ENCODE measurements around the gene SRXN1. TPM values are rescaled to one million over a fixed set of nuclear protein-coding genes. Genes with fewer than 3 reads are reported as not detected.
"Not testable (repeated sequence)": the region's sequence is repeated elsewhere in the genome, so short reads cannot be mapped to it uniquely, and the experiment has no call there.

SRXN1 gene
- polyA plus RNA-seq (2013, experiment 1 of 2) = 12.6 TPM
- 10.7 TPM for polyA plus RNA-seq (2013, experiment 2 of 2)

DNA sequence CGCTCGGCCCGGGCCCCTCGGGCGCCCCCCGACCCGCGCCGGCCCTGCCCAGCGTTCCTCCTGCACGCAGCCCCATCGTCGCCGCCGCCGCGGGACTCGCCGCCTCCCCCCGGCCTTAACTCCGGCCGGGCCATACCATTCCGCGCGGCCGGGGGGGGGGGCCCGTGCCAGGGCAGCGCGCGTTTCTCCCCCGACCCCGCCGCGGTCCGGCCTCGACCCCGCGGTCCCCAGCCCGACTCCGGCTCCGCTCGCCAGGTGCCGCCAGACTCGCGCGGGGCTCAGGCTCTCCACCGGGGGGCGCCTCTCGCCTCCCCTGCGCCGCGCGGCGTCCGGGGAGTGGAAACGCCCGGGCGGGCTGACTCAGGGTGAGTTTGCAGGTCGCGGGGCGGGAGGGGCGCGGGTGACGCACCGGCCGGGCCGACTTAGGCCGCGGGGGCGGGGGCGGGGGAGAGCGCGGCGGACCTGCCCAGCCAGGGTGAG lies at the start of gene SRXN1:
TSS of gene SRXN1 (minus strand) at position 91 of the 480 bp plus-strand sequence. CDS start at position 76, 15 bp downstream.
- H3K9me3 ChIP-seq (ENCODE audit: control insufficient read depth, low read length) = no peaks in the 10 kb centered on the region
- H3K36me3 ChIP-seq (ENCODE audit: control insufficient read depth, insufficient read depth, low read length) = peaks cover 23% of the 10 kb centered on the region
- 0% methylated on average over 18 to 60 of the region's 74 CpGs for WGBS, 2 experiments (ENCODE audit: insufficient coverage in 2 of 2)
- peaks cover 16% of the 10 kb centered on the region for H3K4me1 ChIP-seq (ENCODE audit: control insufficient read depth, insufficient read depth, low read length, poor library complexity, severe bottlenecking)
- H3K27ac ChIP-seq (ENCODE audit: low read depth, low read length, severe bottlenecking) = peak within 1 kb of the TSS; percentile 85
- peak within 1 kb of the TSS; percentile 54 for H3K4me3 ChIP-seq (ENCODE audit: extremely low read depth, insufficient read depth, low read length, poor library complexity, severe bottlenecking)

DNA sequence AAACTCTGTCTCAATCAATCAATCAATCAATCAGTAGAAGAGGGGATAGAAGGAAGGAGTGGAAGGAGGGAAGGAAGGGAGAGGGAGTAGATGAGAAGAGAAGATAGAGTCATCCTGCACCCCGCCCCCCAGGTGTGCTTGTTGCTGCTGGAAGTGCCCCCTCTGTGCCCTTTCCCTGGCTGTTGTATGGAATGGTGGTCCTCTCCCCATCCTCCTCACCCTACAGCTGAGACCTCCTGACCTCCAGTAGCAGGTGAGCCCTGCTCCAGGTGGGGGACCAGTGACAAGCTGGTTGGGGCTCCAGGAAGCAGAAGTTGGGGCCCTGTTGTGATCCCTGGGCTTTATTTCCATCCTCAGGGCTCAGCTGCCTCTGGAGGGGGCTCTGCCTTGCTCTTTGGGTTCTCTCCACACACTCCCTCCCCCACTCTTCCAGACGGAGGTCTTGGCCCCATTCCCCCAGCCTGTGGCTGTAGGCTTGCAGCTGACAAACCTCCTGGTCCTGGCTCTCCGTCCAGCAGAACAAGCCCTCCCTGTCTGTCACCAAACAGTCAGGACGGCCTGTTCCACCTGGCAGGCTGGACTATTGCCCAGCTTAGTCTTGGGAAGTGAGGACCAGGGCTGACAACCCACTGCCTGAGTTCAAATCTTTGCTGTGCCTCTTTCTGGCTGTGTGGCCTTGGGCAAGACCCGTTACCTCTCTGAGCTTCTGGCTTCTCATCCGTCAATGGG lies 48.6 kb upstream of the SRXN1 start:
- Histone ChIP-seq H3K36me3 (ENCODE audit: control insufficient read depth, insufficient read depth, low read length) (no peaks in the 10 kb centered on the region), H3K27ac (ENCODE audit: low read depth, low read length, severe bottlenecking) (no peak overlapping the region), H3K4me3 (ENCODE audit: extremely low read depth, insufficient read depth, low read length, poor library complexity, severe bottlenecking) (no peak overlapping the region), H3K4me1 (ENCODE audit: control insufficient read depth, insufficient read depth, low read length, poor library complexity, severe bottlenecking) (no peaks in the 10 kb centered on the region), H3K9me3 (ENCODE audit: control insufficient read depth, low read length) (no peaks in the 10 kb centered on the region)
- 93 to 96% methylated on average over 5 to 6 of the region's 6 CpGs for WGBS, 2 experiments (ENCODE audit: insufficient coverage in 2 of 2)

DNA sequence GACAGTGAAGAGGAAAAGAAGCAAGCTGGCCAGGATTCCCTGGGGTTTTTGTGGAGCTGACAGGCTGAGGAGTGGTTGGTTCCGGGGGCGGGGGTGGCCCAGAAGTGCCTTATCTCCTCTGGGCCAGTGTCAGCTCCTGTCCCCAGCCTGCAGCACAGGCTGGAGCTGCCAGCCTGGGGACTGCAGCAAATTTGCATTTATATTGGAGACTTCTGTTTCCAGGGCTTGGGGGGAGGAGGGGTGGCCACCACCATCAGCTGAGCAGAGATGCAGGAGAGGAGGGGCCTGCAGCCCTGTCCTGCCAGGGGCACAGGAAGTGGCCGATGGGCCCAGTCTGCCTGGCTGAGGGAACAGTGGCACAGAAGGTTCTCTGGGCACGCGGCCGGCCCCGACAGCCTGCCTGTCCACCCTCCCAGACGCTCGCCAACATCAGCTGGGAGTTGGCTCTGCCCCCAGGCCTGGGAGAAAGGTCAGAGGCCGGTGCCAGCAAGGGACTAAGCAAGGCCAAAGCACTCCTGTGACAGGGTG lies 46.9 kb upstream of the SRXN1 start:
- Histone ChIP-seq H3K9me3 (ENCODE audit: control insufficient read depth, low read length) (no peaks in the 10 kb centered on the region), H3K4me3 (ENCODE audit: extremely low read depth, insufficient read depth, low read length, poor library complexity, severe bottlenecking) (no peak overlapping the region), H3K36me3 (ENCODE audit: control insufficient read depth, insufficient read depth, low read length) (no peaks in the 10 kb centered on the region), H3K4me1 (ENCODE audit: control insufficient read depth, insufficient read depth, low read length, poor library complexity, severe bottlenecking) (no peaks in the 10 kb centered on the region), H3K27ac (ENCODE audit: low read depth, low read length, severe bottlenecking) (peak overlapping the region; percentile 10)
- 34 to 51% methylated on average over 10 of the region's 10 CpGs for WGBS, 2 experiments (ENCODE audit: insufficient coverage in 2 of 2)

DNA sequence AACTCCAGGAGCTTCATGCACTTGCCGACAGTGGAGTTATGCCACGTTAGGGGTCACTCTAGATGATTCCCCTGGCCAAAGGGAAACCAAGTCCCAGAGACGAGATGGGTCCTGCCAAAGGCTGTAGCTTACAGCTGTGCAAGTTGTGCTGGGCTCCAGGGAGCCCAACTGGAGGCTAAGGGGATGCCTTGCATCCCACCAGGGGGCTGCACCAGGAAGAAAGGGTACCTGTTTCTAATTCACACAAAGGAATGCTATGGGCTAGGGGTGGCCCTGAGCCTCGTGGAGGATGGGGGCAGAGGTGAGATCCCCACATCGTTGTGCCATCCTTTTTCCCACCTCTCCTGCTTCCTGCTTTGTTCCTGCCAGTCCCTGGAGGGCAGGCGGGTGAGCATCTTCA lies 46.3 kb upstream of the SRXN1 start:
- Histone ChIP-seq H3K27ac (ENCODE audit: low read depth, low read length, severe bottlenecking) (no peak overlapping the region), H3K4me3 (ENCODE audit: extremely low read depth, insufficient read depth, low read length, poor library complexity, severe bottlenecking) (no peak overlapping the region), H3K36me3 (ENCODE audit: control insufficient read depth, insufficient read depth, low read length) (no peaks in the 10 kb centered on the region), H3K4me1 (ENCODE audit: control insufficient read depth, insufficient read depth, low read length, poor library complexity, severe bottlenecking) (no peaks in the 10 kb centered on the region), H3K9me3 (ENCODE audit: control insufficient read depth, low read length) (no peaks in the 10 kb centered on the region)
- 80 to 86% methylated on average over 3 to 4 of the region's 6 CpGs for WGBS, 2 experiments (ENCODE audit: insufficient coverage in 2 of 2)

DNA sequence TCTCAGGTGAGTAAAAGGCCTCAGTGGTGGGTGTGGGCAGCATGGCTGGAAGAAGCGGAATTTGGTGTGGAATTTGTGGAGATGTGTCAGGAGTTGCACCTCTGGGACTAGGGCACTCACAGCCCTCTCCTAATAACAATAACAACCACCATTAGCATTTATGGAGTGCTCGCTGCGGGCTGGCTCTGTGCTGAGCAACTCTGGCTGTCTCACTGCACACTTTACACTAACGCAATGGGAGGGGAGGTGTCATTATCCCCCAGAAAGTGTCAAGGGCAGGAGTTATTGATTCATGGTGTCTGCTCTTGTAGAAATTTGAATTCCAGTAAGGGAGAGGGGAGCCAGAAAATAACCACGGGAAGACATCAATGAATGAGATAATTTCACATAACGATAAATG lies 45.3 kb upstream of the SRXN1 start:
- no peaks in the 10 kb centered on the region for H3K36me3 ChIP-seq (ENCODE audit: control insufficient read depth, insufficient read depth, low read length)
- H3K27ac ChIP-seq (ENCODE audit: low read depth, low read length, severe bottlenecking) = no peak overlapping the region
- H3K4me1 ChIP-seq (ENCODE audit: control insufficient read depth, insufficient read depth, low read length, poor library complexity, severe bottlenecking) = no peaks in the 10 kb centered on the region
- H3K9me3 ChIP-seq (ENCODE audit: control insufficient read depth, low read length) = no peaks in the 10 kb centered on the region
- H3K4me3 ChIP-seq (ENCODE audit: extremely low read depth, insufficient read depth, low read length, poor library complexity, severe bottlenecking) = no peak overlapping the region
- 92 to 95% methylated on average over 2 to 4 of the region's 6 CpGs for WGBS, 2 experiments (ENCODE audit: insufficient coverage in 2 of 2)

DNA sequence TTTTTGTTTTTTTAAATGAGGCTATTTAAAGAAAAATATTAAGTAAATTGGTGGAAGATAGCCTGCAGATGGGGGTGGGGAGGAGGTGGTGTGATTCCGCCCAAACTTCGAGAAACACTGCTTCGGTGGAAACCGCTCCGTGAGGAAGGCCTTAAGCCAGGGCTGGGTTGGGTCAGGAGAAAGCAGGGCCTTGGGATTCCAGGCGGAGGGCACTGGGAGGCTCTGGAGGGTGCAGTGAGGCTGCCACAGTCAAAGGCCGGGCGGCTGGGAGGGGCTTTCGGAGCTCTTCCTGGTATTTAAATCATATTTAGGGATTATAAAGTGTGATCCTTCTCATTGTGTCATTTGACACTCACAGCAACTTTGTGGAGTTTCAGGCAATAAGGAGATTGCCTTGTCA lies 44.8 kb upstream of the SRXN1 start:
- H3K9me3 ChIP-seq (ENCODE audit: control insufficient read depth, low read length) = no peaks in the 10 kb centered on the region
- no peaks in the 10 kb centered on the region for H3K36me3 ChIP-seq (ENCODE audit: control insufficient read depth, insufficient read depth, low read length)
- no peak overlapping the region for H3K27ac ChIP-seq (ENCODE audit: low read depth, low read length, severe bottlenecking)
- 77 to 85% methylated on average over 5 to 7 of the region's 9 CpGs for WGBS, 2 experiments (ENCODE audit: insufficient coverage in 2 of 2)
- H3K4me1 ChIP-seq (ENCODE audit: control insufficient read depth, insufficient read depth, low read length, poor library complexity, severe bottlenecking) = no peaks in the 10 kb centered on the region
- no peak overlapping the region for H3K4me3 ChIP-seq (ENCODE audit: extremely low read depth, insufficient read depth, low read length, poor library complexity, severe bottlenecking)

DNA sequence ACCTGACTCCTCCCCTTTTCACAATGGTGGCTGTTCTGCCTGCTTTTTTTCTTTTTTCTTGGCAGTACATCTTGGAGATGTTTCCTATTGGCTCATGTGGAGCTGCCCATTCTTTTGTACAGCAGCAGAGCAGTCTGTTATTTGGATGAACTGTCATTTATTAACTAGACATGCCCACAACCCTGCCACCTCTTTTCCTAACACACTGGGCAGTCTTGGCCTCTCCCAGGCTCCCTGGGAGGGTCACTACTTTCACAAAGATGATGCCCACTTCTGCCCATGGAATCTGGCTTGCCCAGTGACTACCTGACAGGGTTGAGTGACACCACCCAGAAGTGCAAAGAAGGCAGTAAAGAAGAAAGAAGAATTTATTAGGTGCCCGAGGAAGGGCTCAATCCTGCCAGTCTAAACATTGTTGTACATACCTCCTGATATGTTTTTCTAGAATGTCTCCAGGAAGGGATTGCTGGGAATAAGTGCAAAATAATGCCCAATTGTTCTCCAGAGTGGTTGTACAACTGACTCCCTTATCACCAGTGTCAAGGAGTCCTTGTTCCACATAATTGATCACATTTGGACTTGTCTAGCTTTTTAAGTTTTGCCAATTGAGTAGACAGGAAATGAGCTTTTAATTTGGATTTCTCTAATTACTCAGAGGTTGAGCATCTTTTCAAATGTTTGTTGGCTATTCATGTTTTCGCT lies 42.3 kb upstream of the SRXN1 start:
- no peak overlapping the region for H3K27ac ChIP-seq (ENCODE audit: low read depth, low read length, severe bottlenecking)
- H3K4me1 ChIP-seq (ENCODE audit: control insufficient read depth, insufficient read depth, low read length, poor library complexity, severe bottlenecking) = no peaks in the 10 kb centered on the region
- no peaks in the 10 kb centered on the region for H3K9me3 ChIP-seq (ENCODE audit: control insufficient read depth, low read length)
- 60 to 65% methylated on average over 1 to 2 of the region's 2 CpGs for WGBS, 2 experiments (ENCODE audit: insufficient coverage in 2 of 2)
- no peaks in the 10 kb centered on the region for H3K36me3 ChIP-seq (ENCODE audit: control insufficient read depth, insufficient read depth, low read length)
- no peak overlapping the region for H3K4me3 ChIP-seq (ENCODE audit: extremely low read depth, insufficient read depth, low read length, poor library complexity, severe bottlenecking)

DNA sequence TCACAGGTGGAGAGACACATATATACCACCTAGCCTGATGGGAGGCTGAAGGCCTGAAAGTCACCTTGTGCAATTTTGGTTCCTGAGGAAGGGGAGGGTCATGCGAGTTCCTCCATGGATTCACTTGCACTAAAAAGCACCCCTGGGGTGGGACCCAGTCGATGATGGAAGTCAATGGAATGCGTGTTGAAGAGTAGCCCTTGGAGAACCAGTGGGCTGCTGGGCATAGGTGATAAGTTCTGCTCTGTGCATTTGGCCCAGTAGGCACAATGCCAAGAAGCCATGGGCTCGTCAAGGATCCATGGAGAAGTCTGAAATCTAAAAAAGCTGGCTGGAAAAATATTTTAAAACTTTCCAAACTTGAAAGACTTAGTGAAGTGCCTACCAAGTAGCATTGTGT lies 41.5 kb upstream of the SRXN1 start:
- WGBS, 2 experiments (ENCODE audit: insufficient coverage in 2 of 2) = 40 to 69% methylated on average over 2 to 3 of the region's 4 CpGs
- Histone ChIP-seq H3K4me3 (ENCODE audit: extremely low read depth, insufficient read depth, low read length, poor library complexity, severe bottlenecking) (no peak overlapping the region), H3K36me3 (ENCODE audit: control insufficient read depth, insufficient read depth, low read length) (no peaks in the 10 kb centered on the region), H3K9me3 (ENCODE audit: control insufficient read depth, low read length) (no peaks in the 10 kb centered on the region), H3K27ac (ENCODE audit: low read depth, low read length, severe bottlenecking) (no peak overlapping the region), H3K4me1 (ENCODE audit: control insufficient read depth, insufficient read depth, low read length, poor library complexity, severe bottlenecking) (no peaks in the 10 kb centered on the region)

DNA sequence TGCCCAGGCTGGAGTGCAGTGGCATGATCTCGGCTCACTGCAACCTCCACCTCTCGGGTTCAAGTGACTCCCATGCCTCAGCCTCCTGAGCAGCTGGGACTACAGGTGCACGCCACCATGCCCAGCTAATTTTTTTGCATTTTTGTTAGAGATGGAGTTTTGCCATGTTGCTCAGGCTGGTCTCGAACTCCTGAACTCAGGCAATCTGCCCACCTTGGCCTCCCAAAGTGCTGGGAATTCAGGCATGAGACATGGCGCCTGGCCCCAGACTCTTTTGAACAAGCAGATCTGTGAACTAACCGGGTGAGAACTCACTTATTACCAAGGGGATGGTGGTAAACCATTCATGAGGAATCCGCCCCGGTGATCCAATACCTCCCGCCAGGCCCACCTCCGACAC lies 40.8 kb upstream of the SRXN1 start:
- WGBS, 2 experiments (ENCODE audit: insufficient coverage in 2 of 2) = 86 to 94% methylated on average over 9 to 10 of the region's 10 CpGs
- H3K27ac ChIP-seq (ENCODE audit: low read depth, low read length, severe bottlenecking); H3K36me3 ChIP-seq (ENCODE audit: control insufficient read depth, insufficient read depth, low read length); H3K4me3 ChIP-seq (ENCODE audit: extremely low read depth, insufficient read depth, low read length, poor library complexity, severe bottlenecking); H3K4me1 ChIP-seq (ENCODE audit: control insufficient read depth, insufficient read depth, low read length, poor library complexity, severe bottlenecking); H3K9me3 ChIP-seq (ENCODE audit: control insufficient read depth, low read length): not testable (repeated sequence)

DNA sequence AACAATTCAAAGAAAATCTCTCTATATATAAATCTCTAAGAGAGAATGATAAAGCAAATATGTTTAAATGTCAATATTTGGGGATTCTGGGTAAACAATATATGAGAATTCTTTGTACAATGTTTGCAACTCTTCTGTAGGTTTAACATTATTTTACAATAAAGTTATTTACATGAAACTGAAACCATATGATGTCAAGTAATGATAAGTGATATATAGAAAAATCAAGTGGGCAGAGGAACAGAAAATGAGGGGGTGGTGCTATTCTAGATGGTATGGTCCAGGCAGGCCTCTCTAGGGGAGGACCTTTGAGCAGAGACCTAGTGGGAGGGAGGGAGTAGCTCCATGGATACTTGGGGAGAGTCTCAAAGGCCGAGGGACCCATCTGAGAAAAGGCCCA lies 39.0 kb upstream of the SRXN1 start:
- H3K36me3 ChIP-seq (ENCODE audit: control insufficient read depth, insufficient read depth, low read length) = no peaks in the 10 kb centered on the region
- H3K9me3 ChIP-seq (ENCODE audit: control insufficient read depth, low read length) = no peaks in the 10 kb centered on the region
- 80% methylated on average over 1 of the region's 1 CpG; no CpG with 5 or more reads in 1 of the 2 experiments for WGBS, 2 experiments (ENCODE audit: insufficient coverage in 2 of 2)
- no peaks in the 10 kb centered on the region for H3K4me1 ChIP-seq (ENCODE audit: control insufficient read depth, insufficient read depth, low read length, poor library complexity, severe bottlenecking)
- no peak overlapping the region for H3K27ac ChIP-seq (ENCODE audit: low read depth, low read length, severe bottlenecking)
- H3K4me3 ChIP-seq (ENCODE audit: extremely low read depth, insufficient read depth, low read length, poor library complexity, severe bottlenecking) = no peak overlapping the region
